ENCODE data around the gene RPP40.
A peak's percentile ranks its signal among the peaks of the same experiment; 100 is the strongest.
"Not testable (repeated sequence)": the region's sequence is repeated elsewhere in the genome, so short reads cannot be mapped to it uniquely, and the experiment has no call there.

The RPP40 gene, protein sequence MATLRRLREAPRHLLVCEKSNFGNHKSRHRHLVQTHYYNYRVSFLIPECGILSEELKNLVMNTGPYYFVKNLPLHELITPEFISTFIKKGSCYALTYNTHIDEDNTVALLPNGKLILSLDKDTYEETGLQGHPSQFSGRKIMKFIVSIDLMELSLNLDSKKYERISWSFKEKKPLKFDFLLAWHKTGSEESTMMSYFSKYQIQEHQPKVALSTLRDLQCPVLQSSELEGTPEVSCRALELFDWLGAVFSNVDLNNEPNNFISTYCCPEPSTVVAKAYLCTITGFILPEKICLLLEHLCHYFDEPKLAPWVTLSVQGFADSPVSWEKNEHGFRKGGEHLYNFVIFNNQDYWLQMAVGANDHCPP

DNA sequence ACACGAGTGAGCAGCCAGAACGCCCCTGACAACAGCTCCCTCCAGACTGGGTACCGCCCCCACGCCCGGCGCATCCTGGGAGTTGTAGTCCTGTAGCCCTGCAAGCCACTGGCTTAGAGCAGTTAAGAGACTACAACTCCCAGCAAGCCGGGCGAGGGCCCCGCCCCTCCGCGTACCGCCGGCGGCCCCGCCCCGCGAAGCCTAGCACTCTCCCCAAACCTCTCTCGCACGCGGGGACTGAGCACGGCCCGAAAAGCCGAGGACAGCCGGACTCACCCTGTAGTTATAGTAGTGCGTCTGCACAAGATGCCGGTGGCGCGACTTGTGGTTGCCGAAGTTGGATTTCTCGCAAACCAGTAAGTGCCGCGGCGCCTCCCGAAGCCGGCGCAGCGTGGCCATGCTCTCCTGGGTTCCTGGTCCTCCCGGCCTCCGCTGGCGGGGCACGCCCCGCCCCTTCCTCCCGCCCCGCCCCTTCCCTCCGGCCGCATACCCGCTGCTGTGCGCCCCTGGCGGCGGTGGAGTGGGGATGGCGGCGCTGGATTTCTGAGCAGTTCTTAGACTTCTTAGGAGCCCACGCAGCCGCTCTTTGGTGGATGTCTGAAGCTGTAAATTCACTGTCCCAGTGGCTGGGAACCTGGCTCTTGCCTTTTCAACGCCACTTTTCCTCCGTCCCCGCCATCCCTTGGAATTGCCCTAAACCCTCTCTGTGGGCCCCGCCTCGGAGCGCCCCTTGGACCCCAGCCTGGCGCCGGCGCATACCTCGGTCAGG lies at the start of gene RPP40:
TSS of gene RPP40 (minus strand) at position 434 of the 769 bp plus-strand sequence. CDS start at position 399, 35 bp downstream.
- DNase-seq (ENCODE audit: low read depth in 2 of 2): peak; percentile 97 to 99

DNA sequence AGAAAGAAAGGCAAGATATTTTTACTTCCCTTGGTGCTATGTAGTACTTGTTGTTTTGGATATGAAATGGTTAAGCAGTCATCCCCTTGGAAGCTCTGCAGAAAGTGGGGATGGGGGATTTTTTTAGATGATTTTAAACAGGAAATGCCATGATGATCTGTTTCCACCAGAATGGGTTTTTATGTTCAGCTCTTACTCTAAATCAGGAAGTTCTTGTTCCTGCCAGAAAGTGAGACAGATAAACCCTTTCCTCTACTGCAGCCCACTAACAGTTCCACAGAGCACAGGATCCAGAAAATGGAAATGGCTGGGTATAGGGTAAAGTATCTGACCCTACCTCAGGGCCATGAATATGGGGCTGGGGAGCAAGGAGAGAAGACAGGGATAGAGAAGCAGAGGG lies 49.2 kb upstream of the RPP40 start:
- no peak for DNase-seq (ENCODE audit: low read depth in 2 of 2)

GRCh38 chr6:5051394-5051793 lies 47.6 kb upstream of the RPP40 start:
- DNase-seq (ENCODE audit: low read depth in 2 of 2): no peak

DNA sequence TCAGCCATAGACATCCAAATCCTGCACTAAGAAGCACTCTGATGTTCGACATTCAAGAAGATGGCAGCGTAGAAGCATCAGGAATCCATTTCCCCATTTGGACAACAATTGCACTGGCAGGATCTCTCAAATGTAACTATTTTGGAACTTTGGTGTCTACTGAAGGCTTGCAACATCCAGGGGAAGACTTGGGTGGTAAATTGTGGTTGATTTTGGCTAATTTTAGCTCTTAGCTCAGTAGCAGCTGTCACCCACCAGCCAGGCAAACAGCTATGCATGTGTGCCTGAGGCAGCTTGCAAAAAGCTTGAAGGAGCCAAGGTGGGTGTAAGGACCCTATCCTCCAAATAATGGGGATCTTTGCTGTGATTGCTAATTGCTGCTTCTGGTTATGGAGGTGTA lies 46.2 kb upstream of the RPP40 start:
- DNase-seq (ENCODE audit: low read depth in 2 of 2): no peak

- DNase-seq (ENCODE audit: low read depth in 2 of 2): no peak
Observed at GRCh38 chr6:5046430-5046829, 42.6 kb upstream of the RPP40 start.

- DNase-seq (ENCODE audit: low read depth in 2 of 2): no peak
Observed at GRCh38 chr6:5045416-5045815, 41.6 kb upstream of the RPP40 start.

DNA sequence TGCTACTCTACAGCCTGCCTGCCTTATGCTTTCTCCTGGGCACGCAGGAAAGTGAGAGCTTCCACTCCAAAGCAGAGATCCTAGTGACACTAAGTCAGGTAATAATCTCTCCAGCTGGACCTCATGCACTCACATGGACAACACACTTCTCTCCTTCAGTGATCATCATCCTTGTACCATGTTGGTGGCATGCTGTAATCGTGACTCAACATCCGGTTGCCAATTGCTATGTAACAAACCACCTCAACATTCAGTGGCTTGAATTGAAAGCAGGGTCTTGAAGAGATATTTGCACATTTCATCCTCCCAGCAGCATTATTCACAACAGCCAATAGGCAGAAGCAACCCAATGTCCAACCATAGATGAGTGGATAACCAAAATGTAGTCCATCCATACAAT lies 41.0 kb upstream of the RPP40 start:
- DNase-seq (ENCODE audit: low read depth in 2 of 2): no peak

GRCh38 chr6:5042436-5042835 lies 38.6 kb upstream of the RPP40 start:
- no peak for DNase-seq (ENCODE audit: low read depth in 2 of 2)

- no peak for DNase-seq (ENCODE audit: low read depth in 2 of 2)
Observed at GRCh38 chr6:5041955-5042354, 38.1 kb upstream of the RPP40 start.

- DNase-seq (ENCODE audit: low read depth in 2 of 2): no peak
Observed at GRCh38 chr6:5036269-5036668, 32.4 kb upstream of the RPP40 start.

DNA sequence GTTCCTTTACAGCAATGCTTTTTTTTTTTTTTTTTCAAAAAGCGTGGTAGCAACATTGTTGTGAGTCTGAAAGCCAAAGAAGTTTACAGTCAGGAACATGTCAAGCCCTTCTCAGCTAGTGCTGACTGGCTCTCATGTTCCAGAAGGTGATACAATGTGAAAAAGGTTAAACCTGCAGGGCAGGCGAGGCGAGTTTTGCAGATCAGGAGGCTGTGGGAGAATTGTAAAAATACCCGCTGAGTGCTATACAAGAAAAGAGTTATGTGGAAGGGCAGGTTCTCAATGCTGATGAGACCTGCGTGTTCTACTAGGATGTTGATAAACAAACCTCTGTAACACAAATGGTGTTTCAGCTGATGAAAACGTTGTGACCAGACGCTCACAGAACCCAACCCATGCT lies 30.9 kb upstream of the RPP40 start:
- DNase-seq (ENCODE audit: low read depth in 2 of 2): no peak

DNA sequence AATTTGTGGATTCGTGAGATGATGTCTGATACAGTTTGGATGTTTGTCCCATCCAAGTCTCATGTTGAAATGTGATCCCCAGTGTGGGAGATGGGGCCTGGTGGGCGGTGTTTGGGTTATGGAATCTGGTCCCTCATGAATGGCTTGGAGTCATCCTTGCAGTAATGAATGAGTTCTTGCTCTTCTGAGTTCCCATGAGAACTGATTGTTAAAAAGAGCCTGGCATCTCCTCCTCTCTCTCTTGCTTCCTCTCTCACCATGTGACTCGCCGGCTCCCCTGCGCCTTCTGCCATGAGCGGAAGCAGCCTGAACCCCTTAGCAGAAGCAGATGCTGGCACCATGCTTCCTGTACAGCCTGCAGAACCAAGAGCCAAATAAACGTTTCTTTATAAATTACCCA lies 30.5 kb upstream of the RPP40 start:
- no peak for DNase-seq (ENCODE audit: low read depth in 2 of 2)

DNA sequence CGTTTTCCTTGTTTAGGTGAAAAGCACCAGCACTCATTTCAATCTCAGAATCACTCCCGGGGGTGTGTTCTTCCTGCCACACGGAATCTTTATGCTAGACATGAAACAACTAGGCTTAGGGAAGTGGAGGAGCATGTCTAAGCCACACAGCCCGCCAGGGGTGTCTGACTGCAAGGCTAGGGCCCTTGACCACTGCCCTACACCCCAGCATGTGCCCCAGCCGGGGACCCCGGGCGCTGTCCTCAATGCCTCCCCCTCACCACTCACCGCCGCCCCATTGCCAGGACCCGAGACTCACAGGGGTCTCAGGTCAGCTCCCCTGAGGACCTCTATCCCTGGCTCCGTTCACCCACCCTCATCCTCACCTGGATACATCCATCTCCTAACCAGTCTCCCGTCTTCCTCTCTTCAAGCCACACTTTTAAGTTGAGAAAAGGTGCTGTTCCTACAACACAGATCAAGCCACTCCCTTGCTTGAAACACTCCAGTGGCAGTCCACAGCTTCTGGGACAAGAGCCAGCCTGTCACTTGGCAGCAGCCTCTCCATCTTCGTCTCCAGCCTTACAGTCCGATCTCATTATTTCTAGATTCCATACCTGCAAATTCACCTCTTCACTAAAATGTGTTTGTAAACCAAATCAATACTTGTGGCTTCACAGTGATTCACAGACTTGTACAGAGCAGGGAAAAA lies 29.5 kb upstream of the RPP40 start:
- not testable (repeated sequence) for DNase-seq (ENCODE audit: low read depth in 2 of 2)

DNA sequence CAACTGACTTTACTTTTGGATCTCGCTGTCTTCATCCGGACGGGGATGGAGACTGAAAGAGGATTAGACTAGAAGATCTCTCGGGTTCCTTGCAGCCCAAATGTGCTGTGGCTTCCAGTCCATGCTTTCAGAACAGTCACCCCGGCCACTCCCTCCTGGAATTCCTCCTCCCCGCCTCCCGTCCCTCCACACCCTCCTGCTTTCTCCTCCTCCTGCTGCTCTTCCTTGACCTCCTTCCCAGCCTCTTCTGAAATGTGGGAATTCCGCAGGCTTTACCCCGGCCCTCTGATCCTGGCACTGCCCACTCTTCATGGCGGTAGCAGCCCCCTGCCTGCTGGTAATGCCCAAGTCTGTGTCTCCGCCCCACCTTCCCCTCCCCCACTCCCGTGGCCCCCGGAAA lies 28.9 kb upstream of the RPP40 start:
- not testable (repeated sequence) for DNase-seq (ENCODE audit: low read depth in 2 of 2)

GRCh38 chr6:5031150-5031549 lies 27.3 kb upstream of the RPP40 start:
- DNase-seq (ENCODE audit: low read depth in 2 of 2): no peak

GRCh38 chr6:5030596-5031136 lies 26.8 kb upstream of the RPP40 start:
- DNase-seq (ENCODE audit: low read depth in 2 of 2): peak; percentile 40 to 54

DNA sequence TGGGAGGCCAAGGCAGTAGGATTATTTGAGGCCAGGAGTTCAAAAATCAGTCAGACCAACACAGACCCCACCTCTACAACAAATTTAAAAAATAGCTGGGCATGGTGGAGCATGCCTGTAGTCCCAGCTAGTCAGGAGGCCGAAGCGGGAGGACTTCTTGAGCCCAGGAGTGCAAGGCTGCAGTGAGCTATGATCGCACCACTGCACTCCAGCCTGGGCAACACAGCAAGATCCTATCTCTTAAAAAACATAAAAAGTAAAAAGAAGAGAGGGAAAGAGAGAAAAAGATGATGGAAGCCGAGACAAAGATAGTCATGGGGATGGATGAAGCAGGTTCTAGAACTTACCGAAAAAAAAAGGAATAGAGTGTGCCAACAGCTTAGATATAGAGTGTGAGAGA lies 25.8 kb upstream of the RPP40 start:
- DNase-seq (ENCODE audit: low read depth in 2 of 2): no peak

DNA sequence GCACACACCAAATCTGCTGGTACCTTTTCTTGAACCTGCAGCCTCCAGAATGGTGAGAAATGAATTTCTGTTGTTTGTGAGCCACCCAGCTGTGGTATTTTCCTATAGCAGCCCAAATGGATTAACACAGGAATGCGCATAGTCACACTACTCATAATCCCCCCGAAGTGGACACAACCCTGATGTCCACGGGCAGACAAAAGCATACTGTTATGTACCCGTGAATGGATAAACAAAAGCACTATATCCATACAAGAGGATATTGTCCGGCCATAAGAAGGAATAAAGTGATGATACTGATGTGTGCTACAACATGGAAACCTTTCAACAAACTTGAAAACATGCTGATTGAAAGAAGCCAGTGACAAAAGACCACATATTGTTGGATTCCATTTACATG lies 25.1 kb upstream of the RPP40 start:
- no peak for DNase-seq (ENCODE audit: low read depth in 2 of 2)

DNA sequence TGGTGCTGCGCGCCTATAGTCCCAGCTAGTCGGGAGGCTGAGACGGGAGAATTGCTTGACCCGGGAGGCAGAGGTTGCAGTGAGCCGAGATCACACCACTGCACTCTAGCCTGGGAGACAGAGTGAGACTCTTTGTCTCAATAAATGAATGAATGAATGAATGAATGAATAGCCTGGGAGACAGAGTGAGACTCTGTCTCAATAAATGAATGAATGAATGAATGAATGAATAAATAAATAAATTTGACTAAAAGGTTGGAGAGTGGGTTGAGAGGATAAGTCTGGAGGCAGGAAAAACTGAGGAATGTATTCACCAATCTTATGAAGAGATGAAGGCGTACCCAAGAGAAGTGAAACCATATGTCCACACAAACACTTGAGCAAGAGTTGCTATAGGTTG lies 24.5 kb upstream of the RPP40 start:
- no peak for DNase-seq (ENCODE audit: low read depth in 2 of 2)

DNA sequence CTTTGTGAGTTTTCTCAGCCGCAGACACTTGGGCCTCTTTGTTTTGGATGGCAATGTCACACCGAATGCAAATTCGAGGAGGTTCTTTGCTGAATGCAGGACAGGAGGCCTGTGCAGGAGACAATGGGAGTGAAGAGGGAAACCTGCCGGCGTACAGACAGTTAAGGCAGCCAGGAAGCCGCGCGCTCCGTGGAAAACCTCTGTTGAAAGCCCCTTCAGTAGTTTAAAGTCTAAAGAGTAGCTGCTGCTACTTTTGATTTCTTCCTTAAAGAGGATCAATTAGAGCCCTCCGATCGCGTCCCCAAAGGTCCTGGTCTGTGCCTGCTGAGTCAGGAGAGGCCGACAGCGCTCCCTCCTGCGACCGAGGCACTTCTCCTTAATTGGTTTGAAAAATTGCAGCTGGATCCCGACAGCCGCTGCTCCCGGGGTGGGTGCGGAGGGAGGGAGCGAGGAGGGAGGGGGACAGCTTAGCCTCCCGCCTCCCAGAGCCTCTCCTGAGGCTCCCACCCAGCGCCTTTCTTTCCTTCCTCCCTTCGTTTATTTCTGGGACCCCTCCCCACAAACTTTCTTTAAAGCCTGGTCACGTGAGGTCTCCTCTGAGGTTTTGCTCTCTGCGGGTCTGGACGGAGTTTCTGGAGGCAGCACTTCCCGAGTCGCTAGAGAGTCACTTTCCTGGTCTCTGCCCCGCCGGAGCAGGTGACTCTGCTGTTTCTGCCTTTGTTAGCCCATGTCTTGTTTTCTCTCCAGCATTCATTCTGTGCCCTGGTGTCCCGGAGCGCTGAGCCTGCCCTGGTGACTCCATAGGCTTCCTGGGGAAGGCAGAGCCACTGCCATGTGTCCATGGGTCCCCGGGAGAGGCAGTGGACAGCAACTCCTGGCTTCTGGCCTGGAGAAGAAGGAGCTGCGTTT lies 22.3 kb upstream of the RPP40 start:
- DNase-seq (ENCODE audit: low read depth in 2 of 2): no peak

DNA sequence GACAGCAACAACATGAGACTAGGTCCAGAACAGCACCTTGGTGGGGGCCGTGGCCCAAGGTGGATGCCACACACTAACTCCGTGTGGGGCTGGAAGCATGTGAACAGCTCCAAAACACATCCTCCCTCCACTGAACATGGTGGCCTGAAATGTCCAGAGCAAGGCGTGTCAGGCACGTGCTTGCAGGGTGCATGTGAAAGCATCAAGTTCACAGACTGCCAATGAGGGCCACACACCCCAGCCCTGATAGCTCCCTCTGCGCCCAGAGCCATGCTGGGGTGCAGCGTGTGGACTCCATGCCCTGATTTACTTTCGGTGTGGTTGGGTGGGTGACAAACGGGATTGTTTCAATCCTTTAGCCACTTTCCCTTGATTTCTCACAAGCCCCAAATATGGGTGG lies 20.1 kb upstream of the RPP40 start:
- no peak for DNase-seq (ENCODE audit: low read depth in 2 of 2)
